Stimulated activated CD4-positive, alpha-beta T cell treated with anti-CD3 and anti-CD28 coated beads, Interleukin-15, amount 100 ng/mL, for 1 hour (primary cell): ENCODE measurements around the gene CAPRIN1.
A peak's percentile ranks its signal among the peaks of the same experiment; 100 is the strongest.
"Not testable (repeated sequence)": the region's sequence is repeated elsewhere in the genome, so short reads cannot be mapped to it uniquely, and the experiment has no call there.

ENCODE experiments used
- DNase-seq, 2 donors: peaks; one replicate each; pipeline ENCODE4 v3.0.0-alpha.2; 2020; ENCODE audit warnings: low read depth in 1 of 2, low spot score in 1 of 2

The CAPRIN1 gene

DNA sequence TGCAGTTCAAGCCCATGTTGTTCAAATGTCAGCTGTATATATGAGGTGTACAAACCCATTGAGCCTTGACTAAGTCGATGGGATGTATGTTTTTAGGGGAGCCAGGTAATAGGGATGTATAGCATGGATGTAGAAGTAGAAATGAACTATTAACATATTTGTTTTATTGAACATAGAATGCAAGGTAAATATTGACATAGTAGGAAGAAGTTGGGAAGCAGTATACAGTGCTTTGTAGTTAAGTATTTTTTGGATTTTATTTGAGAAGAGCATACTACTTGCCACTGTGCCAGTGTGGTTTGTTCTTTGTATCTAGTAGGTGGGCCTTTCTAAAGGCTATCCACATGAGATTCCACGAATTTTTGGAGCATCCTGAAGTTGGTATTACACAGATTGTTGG is 33.1 kb downstream of the CAPRIN1 start:
- DNase-seq, result no peak

DNA sequence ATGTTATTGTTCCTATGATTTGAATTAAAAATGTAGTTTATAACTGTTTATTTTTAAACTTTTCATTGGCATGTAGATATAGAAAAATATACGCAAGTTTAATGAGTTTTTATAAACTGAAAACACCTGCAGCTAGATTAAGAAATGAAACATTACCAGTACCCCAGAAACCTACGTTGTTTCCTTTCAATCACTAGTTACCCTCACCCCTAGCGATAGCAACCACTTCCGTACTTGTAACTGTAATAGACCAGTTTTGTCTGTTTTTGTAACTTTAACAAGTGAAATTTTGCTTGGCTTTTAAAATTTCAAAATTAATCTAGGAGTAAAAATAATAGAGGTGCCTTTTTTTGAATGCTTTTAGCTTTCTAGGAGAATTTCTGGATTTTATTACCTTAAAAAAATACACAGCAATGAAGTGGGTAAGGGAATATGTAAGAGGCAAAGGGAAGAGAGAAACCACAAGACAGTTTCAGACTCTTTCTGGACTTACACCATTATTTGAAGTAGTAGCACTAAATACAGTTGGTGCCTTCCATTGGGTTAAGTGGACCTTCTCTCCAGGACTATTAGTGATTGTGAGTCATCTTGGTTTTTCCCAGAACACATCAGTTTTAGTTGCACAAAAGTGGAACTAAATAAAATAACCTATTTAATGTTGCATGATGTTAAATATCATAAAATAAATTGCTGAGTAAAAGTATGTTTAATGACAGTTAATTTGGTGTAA is 35.2 kb downstream of the CAPRIN1 start:
- no peak for DNase-seq

DNA sequence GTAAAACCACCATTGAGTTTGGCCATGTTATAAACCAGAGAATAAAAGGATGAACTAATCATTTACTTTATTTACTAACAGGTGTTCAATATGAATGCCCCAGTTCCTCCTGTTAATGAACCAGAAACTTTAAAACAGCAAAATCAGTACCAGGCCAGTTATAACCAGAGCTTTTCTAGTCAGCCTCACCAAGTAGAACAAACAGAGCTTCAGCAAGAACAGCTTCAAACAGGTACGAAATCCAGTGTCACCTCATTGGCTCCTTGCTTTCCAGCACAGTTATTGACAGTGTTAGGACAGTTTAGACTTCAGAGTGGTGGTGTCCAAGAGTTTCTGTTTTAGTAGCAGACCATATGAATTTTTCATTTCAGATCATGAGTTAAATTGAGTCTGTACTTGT is 40.3 kb downstream of the CAPRIN1 start:
- DNase-seq, result no peak

DNA sequence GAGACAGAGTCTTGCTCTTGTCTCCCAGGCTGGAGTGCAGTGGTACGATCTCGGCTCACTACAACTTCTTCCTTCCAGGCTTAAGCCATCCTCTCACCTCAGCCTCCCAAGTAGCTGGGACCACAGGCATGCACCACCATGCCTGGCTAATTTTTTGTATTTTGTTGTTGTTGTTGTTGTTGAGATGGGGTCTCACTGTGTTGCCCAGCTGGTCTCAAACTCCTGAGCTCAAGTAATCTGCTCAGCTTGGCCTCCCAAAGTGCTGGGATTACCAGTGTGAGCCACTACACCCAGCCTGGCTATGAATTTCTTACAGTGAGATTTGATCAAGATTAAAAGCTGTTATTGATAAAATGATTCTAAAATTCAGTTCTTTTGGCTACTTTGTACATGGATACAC is 43.4 kb downstream of the CAPRIN1 start:
- not testable (repeated sequence) for DNase-seq

DNA sequence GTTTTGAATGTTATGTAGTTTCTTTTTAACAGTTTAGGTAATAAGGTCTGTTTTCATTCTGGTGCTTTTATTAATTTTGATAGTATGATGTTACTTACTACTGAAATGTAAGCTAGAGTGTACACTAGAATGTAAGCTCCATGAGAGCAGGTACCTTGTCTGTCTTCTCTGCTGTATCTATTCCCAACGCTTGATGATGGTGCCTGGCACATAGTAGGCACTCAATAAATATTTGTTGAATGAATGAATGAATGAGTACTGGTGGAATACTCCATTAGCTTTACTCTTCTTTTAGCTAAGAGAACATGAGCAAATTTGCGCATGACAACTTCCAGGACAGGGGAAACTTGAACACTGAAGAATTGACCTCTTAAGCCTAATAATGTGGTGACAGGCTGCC is 47.3 kb downstream of the CAPRIN1 start:
- no peak for DNase-seq

DNA sequence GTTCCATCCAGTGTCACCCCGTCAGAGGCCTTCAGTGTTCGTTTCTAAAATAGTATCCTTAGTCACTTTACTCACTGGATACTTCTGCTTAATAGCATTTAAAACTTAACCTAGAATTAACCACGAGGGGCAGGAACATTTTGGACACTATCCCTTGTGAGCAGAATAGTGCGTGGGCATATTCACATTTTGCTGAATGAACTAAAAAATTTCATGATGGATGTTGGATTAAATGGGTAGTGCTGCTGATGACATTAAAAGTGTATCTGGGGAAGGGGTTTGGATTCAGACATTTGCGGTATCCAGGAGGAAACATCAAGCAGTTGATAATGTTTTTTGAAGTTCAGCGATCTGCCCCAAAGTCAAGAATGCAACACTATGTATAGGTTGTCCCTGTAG is 53.1 kb downstream of the CAPRIN1 start:
- no peak for DNase-seq

DNA sequence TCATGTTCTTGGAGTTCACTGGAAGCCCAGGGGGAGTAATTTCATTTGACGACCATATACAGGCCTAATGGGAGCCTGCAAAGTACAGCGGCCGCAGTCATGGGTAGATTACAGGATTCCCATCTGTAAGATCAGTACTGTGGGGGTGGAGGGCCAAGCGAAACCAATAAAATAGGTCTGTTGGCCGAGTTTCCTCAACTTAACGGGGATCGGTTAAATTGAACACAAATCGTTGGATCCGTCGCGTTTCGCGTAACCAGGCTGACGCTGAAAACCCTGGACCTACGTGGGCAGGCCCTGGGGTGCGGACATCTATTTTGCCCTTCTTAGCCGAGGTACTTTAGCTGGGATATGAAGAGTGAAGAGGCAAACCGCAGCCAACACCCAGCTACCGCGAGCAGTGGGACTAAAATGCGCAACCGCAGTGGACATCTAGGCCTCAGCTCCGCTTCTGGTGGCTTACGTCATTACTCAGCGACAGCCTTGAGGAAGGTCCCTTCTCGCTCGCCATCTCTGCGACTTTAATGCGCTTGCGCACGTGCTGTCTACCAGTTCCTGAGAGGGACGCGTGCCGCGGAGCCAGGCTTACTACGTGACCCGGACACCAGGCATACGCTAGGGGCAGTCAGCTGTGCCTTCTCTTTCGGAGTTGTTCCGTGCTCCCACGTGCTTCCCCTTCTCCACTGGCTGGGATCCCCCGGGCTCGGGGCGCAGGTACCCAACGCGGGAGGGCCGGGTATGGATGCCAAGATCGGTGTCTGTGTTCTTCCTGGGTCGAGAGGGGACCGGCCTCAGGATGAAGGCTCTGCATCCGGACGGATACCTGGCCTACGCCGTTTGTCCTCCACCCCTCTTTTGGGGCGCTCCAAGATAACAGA is 53.8 kb downstream of the CAPRIN1 start, which contains the start of gene NAT10:
NAT10 (plus strand) TSS at position 551 of the 878 bp plus-strand sequence. CDS start 2,597 bp downstream, outside the sequence.
- peak; percentile 88 to 92 for DNase-seq

DNA sequence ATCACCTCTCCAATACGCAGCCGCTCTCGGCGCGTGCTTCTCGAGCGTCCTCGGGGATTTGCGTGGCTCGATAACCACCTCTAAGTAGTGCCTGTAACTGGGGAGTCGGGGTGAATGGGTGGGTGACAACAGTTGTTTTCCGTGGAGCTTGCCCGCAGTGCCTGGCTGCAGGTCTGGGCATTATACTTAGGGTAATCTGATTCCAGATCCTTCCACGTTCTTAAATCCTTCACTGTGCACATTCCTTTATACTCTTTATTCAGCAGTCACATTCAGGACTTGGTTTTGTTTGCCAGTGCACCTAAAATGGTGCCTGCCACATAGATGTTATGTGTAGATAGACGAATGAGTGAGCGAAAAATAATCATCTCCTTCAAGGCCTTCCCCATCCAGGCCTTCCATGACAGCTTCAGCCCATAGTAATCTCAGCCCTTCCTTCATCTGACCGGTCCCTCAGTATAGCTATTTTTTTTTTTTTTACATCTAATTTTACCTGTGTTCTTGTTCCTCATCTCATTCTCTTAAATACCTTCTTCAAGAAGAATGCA is 54.5 kb downstream of the CAPRIN1 start:
- no peak for DNase-seq

DNA sequence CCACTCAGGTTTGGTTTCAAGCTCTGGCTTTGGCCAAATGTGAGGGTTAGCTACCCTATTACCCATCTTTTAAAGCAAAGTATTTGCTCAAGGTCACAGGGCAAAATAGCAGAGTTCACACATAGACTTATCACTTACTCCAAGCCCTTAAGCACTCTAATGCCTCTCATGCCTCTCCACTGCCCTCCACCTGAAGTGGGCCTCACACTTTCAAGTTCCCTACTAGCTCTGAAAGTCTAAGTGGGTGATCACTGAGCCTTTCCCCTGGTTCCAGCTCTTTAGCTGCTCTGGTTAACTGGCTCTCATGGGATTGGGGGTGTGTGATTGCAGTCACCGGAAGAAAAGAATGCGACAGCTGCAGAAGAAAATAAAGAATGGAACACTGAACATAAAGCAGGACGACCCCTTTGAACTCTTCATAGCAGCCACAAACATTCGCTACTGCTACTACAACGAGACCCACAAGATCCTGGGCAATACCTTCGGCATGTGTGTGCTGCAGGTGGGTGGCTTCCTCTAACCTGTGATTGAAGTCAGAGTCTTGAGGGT is 60.3 kb downstream of the CAPRIN1 start:
- no peak for DNase-seq

DNA sequence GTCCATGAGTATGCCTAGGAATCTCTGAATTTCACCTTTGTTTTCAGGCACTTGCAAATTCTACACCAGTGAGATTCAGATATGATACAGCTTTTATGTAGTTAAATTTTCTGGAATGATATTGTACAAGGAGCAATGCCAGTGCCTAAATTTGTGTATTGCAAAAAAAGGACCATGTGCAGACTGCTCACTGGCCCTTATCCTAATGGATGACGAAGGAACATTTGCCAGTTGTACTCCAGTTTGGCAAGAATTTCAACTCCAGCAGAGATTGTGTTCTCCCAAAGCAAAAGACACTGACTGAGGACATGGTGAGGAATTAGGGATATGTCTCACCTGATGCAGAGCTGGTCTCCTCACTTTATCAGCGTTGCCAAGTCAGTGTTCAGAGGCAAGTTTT is 62.5 kb downstream of the CAPRIN1 start:
- DNase-seq, result no peak

DNA sequence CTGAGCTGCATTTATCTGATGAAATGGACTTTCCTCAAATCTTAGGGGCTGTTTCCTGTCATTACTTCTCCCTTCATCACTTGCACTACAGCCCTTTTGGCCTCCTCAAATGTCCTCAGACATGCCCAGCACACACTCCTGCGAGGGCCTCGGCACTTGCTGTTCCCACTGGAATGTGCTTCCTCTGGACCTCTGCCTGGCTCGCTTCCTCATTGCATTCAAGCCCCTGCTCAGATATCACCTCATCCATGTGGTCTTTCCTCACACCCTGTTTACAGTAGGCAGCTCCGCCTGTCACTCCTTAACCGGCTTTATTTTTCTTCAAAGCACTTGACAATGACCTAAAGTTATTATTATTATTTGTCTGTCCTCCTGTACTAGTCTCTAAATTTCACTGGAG is 62.9 kb downstream of the CAPRIN1 start:
- no peak for DNase-seq

DNA sequence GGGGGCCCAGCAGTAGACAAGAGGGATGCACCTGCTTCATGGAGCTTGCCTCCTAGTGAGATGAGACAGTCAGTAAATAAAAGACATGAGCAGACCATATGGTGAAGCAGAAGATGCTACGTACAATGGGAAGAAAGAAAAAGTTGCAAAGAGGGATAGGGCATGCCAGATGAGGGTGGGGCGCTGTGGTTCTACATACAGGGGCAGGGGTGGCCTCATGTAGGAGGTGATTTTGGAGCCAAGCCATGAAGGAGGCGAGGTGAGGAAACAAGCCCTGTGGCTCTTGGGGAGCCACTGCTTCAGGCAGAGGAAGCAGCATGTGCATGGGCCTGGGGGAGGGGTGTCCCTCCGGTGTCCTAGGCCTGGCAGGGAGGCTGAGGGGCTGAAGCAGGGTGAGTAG is 69.1 kb downstream of the CAPRIN1 start:
- DNase-seq, result no peak

DNA sequence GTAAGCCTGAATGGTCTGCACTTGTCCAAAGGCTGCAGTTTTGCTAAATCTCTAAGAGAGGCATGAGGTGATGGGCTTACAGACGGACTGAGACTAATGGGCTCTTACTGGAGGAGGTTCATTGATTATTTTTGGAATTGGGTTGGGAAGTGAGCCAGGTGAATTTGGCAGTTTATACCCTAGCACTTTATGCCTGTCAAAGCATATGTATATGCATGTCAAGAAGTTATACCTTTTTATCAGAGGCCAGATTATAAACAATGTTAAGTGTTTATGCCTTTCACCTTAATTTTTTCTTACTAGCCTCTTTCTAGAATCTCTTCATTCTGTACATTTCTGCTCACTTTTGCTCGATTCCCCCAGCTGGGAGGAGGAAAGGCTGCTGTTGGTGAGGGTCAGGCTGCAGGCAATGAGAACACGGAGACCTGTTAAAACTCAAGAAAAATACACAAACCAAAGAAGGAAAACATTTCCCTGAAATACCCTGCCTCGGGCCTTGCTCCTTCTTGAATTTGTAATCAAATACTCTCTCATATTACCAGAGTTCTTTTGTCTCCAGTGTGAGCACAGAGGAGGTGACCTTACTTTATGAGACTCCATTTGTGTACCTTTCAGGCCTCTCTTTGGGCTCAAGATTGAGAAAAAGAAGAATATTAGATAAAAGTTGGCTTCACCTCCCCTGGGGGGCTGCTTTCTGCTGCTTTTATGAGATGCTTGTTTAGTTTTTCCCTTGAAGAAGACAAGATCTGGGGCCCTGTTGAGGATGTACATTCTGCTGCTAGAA is 73.5 kb downstream of the CAPRIN1 start:
- DNase-seq, result no peak

DNA sequence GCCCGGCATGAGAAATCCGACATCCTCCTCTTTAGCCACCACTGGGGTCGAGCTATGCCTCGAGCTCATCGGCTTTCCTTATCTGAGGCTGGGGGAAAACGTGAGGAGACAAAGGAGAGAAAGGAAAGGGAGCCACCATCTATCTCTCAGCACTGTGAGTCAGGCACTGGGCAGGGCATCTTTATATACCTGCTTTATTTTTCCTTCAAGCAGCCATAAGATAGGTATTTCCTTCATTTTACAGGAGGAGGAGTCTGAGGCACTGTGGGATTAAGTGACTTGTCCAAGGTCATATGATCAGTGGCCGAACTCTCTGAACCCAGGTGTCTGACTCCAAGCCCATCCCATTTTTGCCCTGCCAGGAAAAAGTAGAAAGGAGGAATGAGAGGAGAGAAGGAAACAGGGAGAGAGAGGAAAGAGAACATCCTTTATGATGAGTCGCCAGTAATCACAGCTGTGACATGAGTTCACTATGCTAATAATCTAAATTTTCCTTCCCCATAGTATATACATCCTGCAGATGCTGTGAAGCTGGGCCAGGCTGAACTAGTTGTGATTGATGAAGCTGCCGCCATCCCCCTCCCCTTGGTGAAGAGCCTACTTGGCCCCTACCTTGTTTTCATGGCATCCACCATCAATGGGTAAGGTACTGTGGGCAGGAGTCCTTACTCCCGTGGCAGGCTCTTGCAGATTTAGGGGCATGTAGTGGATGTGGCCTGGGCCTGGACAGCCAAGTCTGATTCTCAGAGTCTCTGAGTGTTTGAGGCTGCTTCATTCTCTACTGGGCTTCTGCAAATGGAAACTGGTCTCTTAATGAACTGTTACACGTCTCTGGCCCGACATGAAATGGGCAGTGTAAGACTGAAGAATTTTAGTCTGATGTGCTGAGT is 75.7 kb downstream of the CAPRIN1 start:
- DNase-seq, result no peak

DNA sequence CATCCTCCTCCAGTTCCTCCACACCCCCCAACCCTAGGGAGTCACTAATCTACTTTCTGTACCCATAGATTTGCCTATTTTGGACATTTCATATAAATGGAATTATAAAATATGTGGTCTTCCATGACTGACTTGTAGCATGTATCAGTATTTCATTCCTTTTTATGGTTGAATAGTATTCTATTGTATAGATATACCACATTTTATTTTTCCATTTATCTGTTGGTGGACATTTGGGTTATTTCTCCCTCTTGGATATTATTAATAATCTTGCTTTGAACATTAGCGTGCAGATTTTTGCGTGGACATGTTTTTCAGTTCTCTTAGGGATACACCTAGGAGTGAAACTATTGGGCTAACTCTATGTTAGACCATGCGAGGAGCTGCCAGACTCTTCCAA is 77.3 kb downstream of the CAPRIN1 start:
- DNase-seq, result no peak

DNA sequence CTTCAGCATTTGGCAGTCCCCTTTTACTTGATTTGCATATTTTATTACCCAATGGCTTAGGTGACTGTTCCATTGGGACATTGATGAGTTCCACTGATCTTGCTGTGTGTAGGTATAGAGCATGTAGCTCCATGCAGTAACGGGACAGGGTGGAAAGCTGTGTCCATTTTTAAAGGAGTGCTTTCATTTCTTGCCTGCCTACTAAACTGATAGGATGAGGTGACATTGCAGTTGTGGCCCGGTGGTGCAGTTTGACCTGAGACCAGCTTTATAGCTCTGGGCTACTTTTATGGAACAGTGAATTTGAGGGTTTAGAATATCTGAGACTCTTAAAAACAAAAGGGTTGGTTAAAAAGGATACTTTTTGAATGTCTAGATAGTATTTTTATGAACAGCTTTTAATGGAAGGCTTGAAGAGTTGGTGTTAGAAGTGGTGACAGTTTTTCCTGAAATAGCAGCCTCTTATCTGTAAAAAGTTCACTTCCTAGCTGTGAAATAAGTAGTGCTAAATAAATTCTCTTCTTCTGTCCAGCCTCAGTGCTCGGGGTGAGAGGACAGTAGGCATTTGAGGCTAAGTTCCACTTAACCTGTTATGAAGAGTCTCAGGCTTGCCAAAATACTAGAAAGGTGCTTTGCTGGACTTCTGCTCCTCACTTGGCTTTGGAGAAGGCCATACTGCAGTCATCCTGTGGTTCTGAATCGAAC is 80.9 kb downstream of the CAPRIN1 start:
- DNase-seq, result no peak

DNA sequence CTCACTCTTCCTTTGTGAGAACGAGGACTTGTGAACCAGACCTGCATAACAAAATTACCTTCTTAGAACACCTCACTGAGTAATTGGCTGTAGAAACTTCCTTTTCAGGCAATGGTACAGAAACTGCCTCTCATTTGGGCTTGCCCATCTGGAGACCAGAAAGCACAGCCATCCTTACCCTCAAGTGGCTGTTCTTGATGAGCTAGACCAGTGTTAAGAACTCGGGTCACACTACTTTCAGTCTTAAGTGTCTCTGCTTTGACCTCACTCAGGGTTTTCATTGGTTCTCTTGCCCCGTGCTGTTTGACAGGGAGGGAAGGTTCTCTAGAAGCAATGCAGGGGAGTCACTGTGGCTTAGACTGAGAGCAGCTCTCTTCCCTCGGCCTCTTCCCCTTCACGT is 83.2 kb downstream of the CAPRIN1 start:
- no peak for DNase-seq

DNA sequence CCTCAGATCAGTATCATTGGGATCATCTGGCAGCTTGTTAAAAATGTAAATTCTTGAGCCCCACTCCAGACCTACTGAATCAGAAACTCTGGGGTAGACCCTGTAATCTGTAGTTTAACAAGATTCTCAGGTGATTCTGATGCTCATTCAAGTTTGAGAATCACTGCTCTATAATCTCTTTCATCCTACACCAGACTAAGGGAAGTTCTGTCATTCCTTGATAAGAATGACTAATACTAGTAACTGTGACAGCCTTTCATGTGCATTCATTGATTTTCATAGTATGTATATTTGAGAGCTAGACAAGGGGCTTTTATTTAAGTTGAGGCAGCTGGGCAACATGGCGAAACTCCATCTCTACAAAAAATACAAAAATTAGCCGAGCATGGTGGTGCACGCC is 83.9 kb downstream of the CAPRIN1 start:
- DNase-seq, result no peak

DNA sequence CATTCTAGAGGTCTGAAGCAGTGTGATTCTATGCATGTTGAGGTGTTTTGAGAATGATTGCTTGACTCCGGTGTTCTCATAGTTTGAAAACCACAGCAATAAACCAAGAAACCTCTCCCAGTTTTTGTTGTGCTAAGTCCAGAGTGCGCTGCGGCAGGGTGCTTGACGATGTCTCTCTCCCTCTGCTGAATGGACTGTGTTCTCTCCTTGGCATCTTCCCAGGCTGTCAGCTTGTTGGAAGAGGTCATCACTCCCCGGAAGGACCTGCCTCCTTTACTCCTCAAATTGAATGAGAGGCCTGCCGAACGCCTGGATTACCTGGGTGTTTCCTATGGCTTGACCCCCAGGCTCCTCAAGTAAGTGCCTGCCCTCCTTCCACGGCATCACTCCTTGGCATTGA is 84.9 kb downstream of the CAPRIN1 start:
- no peak for DNase-seq
